HL-60/S4 (cell line): ENCODE data around the gene DNAJB8.

ENCODE experiments used
- in situ Hi-C: fragments of 300-500 bp; cut with MboI; formaldehyde crosslinking; loops from 2 replicates; pipeline ENCODE4 v1.14.3; 2022; ENCODE audit warnings: low sequenced_read_pairs

DNAJB8 gene

DNA sequence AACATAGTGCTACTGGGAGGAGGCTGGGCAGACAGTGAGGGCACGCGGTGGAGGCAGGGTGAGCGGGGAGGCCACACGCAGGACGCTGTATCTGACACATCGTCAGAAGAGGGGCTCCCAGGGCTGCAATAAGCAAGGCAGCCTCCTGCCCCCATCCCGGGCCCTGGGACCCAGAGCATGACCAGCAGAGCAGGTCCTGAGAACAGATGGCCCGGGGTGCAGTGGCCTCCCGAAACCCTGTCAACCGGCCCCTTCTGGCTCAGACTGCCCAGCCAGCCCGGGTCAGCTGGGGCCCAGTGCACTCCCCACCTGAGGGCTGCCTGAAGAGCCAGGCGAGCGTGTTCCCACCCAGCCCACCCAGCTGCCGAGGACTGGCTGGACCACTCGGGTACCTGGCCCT lies 37.4 kb downstream of the DNAJB8 start:
- in situ Hi-C loops: no loop called here

- in situ Hi-C loops: no loop called here
These were observed 38.5 kb downstream of the DNAJB8 start for GRCh38 chr3:128427872-128428822.

DNA sequence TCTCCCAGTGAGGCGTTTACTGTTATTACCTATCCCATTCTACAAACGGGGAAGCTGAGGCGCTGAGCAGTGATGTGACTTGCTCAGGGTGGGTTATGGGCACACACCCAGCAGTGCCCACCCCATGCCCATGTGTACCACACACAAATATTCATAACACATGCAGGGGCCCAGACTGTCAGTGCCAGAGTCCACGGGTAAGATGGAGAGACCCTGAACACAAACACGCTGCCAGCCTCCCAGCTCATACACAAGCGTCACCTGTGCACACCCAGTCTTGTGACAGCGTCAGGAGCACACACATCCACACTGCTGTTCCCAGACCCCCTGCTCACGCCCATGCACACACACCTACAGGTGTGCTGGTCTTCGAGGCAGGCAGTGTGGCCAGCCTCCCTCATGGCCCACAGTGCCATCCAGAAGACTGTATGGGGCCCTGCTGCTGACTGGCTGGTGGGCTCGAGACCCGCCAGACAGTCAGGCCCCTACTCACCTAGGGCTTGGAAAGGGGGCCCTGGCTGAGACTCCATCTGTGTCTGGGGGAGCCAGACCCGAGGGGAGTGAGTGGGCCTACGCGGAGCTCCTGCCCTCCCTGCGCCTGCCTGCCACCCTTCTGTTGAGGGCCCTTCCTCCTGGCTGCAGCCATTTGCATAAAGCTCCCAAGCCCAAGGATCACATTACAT lies 39.4 kb downstream of the DNAJB8 start:
- in situ Hi-C loops: no loop called here

GRCh38 chr3:128426128-128426921 lies 40.4 kb downstream of the DNAJB8 start:
- in situ Hi-C loops: no loop called here

DNA sequence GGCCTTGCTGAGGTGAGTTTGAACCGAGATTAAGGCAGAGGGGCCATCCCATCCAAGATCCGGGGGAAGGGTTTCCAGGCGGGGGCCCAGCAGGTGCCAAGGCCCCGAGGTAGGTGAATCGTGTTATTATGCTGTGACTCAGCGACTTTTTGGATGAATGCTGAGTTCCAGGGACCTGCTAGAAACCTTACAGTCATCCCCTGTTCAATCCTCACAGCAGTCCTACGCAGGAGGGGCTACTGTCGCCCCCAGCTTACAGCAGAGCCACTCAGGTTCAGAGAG lies 40.9 kb downstream of the DNAJB8 start:
- in situ Hi-C loops: no loop called here

DNA sequence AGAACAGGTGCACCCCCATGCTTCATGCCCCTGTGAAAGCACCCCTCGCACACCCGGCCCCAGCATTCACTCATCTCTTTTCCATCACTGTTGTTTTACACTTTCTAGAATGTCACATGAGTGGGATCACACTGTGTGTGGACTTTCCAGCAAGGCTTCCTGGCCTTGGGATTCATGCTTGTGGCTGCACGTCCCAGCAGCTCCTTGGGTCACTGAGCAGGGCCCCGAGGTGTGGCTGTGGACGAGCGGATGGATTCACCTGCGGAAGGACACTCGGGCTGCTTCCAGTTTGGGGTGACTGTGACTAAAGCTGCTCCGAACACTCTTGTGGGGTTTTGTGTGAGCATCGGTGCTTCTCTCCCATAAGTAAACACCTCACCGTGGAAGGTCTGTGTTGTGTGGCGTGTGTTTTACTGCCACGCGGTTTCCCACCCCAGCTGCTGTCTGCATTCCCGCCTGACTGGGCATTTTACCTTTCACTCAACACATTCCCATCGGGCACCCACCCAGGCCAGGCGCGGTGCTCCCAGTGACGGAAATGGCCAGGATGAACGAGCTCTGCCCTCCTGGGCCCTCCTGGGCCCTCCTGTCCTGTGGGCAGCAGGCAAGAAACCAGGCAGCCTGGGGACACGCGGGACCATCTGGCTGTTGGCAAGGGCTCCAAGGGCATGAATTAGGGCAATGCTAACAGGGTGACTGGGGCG lies 41.4 kb downstream of the DNAJB8 start:
- in situ Hi-C loops: no loop called here

- in situ Hi-C loops: loop anchor here (5.0 kb wide), 1 partner anchor 183 kb away; no protein-coding TSS in a partner anchor
These were observed 42.1 kb downstream of the DNAJB8 start for GRCh38 chr3:128424508-128425069.

- in situ Hi-C loops: loop anchor here (5.0 kb wide), 1 partner anchor 184 kb away; no protein-coding TSS in a partner anchor
These were observed 43.1 kb downstream of the DNAJB8 start for GRCh38 chr3:128423525-128424147.

GRCh38 chr3:128422762-128423524 lies 43.7 kb downstream of the DNAJB8 start:
- in situ Hi-C loops: loop anchor here (5.0 kb wide), 1 partner anchor 184 kb away; no protein-coding TSS in a partner anchor

- in situ Hi-C loops: loop anchor here (5.0 kb wide), 1 partner anchor 185 kb away; no protein-coding TSS in a partner anchor
These were observed 44.7 kb downstream of the DNAJB8 start for GRCh38 chr3:128421966-128422365.

- in situ Hi-C loops: loop anchor here (5.0 kb wide), 1 partner anchor 186 kb away; no protein-coding TSS in a partner anchor
These were observed 45.3 kb downstream of the DNAJB8 start for GRCh38 chr3:128421439-128421836.

DNA sequence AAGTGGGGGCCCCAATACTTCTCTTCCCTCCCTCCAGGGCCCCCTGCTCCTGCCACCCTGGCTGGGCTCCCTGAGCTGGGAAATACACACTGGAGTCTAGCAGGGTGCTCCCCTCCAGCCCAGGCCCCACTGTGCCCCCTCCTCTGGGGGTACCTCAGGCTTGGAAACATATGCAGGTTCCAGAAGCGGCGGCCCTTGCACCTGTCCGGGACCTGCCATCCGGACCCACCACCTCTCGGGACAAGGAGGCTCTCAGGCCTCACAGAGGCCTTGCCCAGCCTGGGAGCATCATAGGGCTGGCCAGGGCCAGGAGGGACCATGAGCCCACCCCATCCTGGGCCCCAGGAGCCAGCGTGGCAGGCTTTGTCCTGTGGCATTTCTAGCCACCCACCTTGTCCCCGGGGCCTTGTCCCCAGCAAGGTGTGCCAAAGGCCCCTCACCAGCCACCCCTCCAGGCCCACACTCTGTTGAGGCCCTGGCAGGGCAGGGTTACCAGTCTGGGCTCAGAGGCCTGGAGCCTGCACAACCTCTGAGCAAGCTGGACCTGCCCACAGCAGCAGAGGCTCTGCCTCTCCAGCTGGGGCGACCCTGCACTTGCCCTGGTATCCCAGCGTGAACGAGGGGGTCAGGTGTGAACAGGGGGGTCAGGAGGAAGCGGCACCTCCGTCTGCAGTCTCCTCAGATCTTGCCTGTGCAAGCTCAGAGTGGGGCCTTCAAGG lies 45.8 kb downstream of the DNAJB8 start:
- in situ Hi-C loops: loop anchor here (5.0 kb wide), 1 partner anchor 186 kb away; no protein-coding TSS in a partner anchor

DNA sequence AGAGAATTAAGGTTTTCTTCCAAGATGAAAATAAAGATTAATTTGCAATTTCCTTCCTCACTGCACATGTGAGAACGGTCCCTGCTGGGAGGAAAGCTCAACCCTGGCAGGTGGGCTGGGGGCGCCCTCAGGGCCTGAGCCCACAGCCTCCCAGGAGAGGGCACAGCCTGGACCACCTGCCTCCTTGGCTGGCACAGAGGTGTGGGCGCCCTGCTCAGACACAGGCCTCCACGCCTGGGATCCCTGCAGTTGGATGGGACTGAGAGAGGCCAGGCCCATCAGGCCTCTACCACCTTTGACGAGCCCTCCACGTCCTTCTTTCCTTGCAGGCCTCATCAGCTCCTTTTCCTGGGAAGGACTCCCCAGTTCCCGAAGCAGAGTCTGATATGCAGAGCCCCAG lies 46.4 kb downstream of the DNAJB8 start:
- in situ Hi-C loops: loop anchor here (5.0 kb wide), 1 partner anchor 187 kb away; no protein-coding TSS in a partner anchor

DNA sequence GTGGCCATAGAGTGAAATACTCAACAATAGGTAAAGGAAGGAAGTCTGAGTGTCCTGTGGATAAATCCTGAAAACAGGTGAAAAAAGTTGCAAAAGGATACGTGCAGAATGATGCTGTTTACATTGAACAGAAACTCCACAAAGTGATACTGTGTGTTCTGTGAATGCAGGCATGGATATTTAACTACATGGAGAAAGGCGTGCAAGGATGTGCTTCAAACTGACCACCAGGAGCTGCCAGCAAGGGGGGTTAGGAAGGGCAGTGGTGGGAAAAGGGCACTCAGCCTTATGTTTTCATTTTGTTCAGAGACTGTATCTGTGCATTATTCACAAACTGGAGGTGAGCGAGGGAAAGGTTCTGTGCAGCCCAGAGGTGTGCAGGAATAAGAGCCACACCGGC lies 47.4 kb downstream of the DNAJB8 start:
- in situ Hi-C loops: no loop called here

GRCh38 chr3:128418900-128419299 lies 47.8 kb downstream of the DNAJB8 start:
- in situ Hi-C loops: no loop called here

DNA sequence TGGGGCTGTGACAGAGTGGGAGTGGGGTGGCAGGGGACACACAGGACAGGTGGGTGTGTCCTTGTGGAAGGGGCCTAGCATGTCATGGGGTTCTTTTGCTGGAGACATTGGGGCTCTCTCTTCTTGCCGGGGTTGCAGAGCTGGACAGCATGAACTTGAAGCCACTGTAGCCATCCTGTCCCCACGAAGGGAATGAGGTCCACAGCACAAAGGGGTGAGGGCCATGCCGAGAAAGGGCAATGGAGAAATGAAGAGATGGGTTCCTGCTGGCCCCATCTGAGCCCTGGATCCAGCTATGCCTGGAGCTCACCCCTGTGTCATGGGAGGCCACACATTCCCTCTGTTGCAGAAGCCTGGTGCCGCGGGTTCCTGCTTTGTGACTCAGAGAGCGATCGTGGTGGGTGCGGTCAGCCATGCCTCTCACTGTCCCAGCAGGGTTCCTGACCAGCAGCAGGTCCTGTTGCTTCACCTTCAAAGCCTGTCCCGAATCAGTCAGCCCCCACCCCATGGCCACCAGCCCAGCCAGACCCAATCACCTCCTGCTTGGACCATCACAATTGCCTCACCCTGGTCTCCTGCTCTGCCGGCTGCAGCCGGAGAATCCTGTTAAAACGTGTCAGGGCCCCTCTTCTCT lies 50.0 kb downstream of the DNAJB8 start:
- in situ Hi-C loops: no loop called here

GRCh38 chr3:128415773-128416577 lies 50.7 kb downstream of the DNAJB8 start:
- in situ Hi-C loops: no loop called here
